Measurements from ENCODE around the gene GMCL1. TPM values are rescaled to one million over a fixed set of nuclear protein-coding genes. Genes with fewer than 3 reads are reported as not detected.
A peak's percentile ranks its signal among the peaks of the same experiment; 100 is the strongest.

The GMCL1 gene
- total and polyA plus RNA-seq, 2 of the 13 experiments (the other 11 are each of a cell fraction or from before 2014, with no cell fraction given) = 18.7 to 24.0 TPM

DNA sequence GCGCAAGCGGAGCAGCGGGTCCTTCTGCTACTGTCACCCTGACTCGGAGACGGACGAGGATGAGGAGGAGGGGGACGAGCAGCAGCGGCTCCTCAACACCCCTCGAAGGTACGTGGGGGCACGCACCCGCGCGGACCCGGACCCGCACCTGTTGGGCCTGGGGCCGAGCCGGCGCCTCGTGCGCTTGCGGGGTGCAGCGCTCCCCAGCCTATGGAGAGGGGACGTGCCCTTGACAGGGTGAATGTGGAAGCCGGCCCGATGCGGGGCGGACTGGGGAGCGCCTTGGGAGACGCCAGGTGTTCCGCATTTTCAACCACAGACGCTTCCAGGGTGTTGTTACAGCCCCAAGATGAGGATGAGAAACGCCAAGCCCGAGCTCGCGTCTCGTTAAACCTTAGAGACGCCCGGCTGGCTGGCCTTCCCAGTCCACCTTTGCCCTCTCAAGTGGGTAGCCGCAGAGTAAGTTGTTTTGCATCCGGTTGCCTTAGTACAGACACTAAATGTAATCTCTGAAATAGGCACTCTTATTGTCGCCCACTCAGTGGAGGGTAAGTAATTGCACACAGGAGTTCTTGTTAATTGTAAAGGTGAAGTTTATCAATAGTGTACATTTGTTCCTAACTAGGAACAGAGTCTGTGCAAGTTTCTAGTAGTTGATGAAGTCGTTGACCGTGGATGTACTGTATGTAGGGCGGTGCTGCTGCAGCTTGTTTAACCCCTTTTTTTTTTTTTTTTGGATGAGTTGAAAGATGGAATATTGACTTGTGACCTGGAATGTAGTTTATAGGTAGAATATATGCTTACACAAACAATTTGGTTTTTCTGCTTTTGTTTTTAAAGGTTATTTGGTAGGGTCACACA lies 815 bp downstream of the GMCL1 start (continued):
- peak; percentile 47; the same call in 1 of the 2 replicates for TF ChIP-seq ZNF280B (CRISPR knock-in tag; IDR thresholded peaks at IDR 0.05; ENCODE audit: borderline replicate concordance)
- no peak for TF ChIP-seq HDAC6 (IDR thresholded peaks at IDR 0.05; ENCODE audit: low read depth, low read length)
- no peak for TF ChIP-seq ZNF20 (CRISPR knock-in tag; IDR thresholded peaks at IDR 0.05)
- no peak for TF ChIP-seq XBP1 (CRISPR knock-in tag; IDR thresholded peaks at IDR 0.05)
- 0 out of 2 replicates have a peak, but pooled peaks have one; percentile 5 for TF ChIP-seq ZNF101 (CRISPR knock-in tag; IDR thresholded peaks at IDR 0.05; ENCODE audit: borderline replicate concordance, low read depth)
- TF ChIP-seq MXD3 (CRISPR knock-in tag; IDR thresholded peaks at IDR 0.05) = no peak
- no peak for TF ChIP-seq SKIL (CRISPR knock-in tag; IDR thresholded peaks at IDR 0.05; ENCODE audit: borderline replicate concordance)
- no peak for TF ChIP-seq ZEB1 (IDR thresholded peaks at IDR 0.05; ENCODE audit: insufficient replicate concordance, low read depth)
- no peak for TF ChIP-seq ZNF264 (CRISPR knock-in tag; IDR thresholded peaks at IDR 0.05)
- TF ChIP-seq ZNF543 (CRISPR knock-in tag; IDR thresholded peaks at IDR 0.05) = no peak
- TF ChIP-seq HOXD1 (CRISPR knock-in tag; IDR thresholded peaks at IDR 0.05) = no peak
- TF ChIP-seq TRIM24 (CRISPR knock-in tag; IDR thresholded peaks at IDR 0.05) = no peak
